ENCODE results near the gene ULBP1.
"Not testable (repeated sequence)": the region's sequence is repeated elsewhere in the genome, so short reads cannot be mapped to it uniquely, and the experiment has no call there.

ULBP1 gene

GRCh38 chr6:149933461-149933860 is 30.3 kb upstream of the ULBP1 start:
- DNase-seq (ENCODE audit: low read depth in 2 of 2): no peak

GRCh38 chr6:149934249-149935156 is 29.2 kb upstream of the ULBP1 start:
- DNase-seq (ENCODE audit: low read depth in 2 of 2): peak; percentile 33 to 39

DNA sequence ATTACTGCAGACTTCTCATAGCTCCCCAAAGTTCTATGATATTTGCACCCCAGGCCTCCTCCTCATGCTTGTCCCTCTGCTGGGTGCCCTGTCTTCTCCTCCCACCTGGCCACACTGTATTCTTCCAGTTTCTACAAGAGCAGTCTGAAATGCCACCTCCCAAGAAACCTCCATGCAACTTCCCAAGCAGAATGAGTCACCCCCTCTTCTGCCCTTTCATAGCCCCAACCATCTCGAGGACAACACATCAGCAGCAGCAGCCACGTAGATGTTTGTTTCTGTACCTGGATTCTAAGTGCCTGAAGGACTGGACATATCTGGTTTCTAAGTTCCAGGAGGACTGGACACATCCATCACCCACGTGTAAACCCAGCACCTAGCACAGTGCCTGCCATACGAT is 28.5 kb upstream of the ULBP1 start:
- DNase-seq (ENCODE audit: low read depth in 2 of 2): no peak

- DNase-seq (ENCODE audit: low read depth in 2 of 2): no peak
Observed at GRCh38 chr6:149935668-149936067, 28.1 kb upstream of the ULBP1 start.

DNA sequence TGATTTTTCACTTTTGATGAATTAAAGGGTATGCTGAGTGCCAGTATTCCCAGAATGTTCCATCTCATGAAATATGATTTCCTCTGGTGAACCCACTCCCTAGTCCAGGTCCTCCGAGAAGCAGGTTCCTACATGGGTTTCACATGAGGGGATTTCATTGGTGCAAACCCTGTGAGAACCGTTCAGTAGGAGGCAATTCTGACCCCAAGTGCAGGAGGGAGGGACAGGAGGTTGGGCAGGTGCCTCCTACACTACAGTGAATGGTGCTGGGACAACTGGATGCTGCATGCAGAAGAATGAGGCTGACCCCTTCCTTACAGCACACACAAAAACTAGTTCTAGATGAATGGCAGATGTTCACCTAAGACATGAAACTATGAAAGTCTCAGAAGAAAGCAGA is 27.0 kb upstream of the ULBP1 start:
- DNase-seq (ENCODE audit: low read depth in 2 of 2): no peak

DNA sequence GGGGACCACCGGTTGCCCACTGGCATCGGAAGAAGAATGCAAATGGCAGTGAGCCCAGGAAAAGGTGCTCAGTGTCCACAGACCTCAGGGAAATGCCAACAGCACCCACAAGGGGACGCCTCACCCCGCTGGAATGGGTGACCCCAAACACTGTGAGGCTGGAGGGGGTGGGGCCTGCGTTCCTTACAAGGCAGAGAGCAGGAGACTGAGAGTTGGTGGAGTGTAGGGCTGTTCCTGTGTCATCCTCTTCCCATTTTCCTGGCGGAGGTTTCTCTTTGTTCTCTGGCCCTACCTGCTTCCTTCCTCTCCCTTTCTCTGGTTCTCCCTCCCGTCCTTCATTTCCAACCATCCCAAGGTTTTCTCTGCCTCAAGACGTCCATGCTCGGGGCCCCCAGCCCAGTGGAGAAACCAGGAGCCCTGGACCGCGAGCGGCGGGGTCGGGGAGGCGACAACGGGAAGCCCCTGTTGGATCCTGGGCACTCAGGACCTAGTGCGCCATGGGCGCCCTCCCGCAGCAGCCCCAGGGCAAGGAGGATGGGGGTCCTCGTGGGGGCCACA is 25.7 kb upstream of the ULBP1 start:
- not testable (repeated sequence) for DNase-seq (ENCODE audit: low read depth in 2 of 2)

- DNase-seq (ENCODE audit: low read depth in 2 of 2): no peak
Observed at GRCh38 chr6:149938571-149939355, 25.0 kb upstream of the ULBP1 start.

DNA sequence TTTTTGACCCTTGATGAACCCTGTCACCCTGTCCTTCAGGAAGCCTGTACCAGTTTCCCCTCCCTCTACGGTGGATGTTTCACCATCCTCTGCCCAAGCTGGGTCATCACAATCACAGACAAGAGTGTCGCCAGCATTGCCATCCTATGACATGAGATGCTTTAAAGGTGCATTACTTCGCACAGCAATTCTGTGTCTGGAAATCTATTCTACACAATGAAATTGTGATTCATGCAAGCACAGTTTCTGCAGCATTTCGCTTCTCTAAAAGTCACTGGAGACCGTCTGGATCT is 24.4 kb upstream of the ULBP1 start:
- no peak for DNase-seq (ENCODE audit: low read depth in 2 of 2)

DNA sequence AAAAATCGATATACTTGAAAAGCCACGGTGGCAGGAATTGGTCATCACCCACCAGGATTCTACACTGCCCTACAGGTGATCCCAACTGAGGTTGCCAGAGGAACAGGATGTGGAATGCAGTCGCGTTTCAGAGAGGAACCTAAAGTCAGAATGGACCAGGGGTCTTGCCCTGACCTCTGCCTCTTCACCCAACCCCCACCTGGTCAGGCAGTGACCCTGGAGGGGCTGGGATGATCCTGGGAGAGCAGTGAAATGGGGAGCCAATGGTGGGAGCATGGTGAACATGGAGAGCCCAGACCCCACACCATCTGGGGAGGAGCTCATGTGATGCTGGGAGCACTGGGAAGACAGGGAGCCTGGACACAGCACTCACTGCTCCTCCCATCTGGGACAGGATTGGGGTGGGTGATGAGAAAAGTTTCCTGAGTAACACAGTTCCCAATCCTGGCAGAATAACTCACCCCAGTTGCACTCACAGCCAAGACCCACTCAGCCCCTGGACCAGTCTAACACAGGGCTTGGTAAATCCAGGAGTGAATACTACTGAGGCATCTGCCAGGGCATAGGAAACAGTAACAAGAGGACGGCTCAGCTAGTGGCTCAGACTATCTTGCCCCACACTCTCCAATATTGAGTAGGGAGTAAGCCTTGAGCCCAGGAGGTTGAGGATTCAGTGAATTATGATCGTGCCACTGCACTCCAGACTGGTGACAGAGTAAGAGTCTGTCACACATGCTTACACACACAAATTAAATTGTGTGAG is 23.7 kb upstream of the ULBP1 start:
- DNase-seq (ENCODE audit: low read depth in 2 of 2): no peak

- DNase-seq (ENCODE audit: low read depth in 2 of 2): no peak
Observed at GRCh38 chr6:149940672-149940982, 23.1 kb upstream of the ULBP1 start.

DNA sequence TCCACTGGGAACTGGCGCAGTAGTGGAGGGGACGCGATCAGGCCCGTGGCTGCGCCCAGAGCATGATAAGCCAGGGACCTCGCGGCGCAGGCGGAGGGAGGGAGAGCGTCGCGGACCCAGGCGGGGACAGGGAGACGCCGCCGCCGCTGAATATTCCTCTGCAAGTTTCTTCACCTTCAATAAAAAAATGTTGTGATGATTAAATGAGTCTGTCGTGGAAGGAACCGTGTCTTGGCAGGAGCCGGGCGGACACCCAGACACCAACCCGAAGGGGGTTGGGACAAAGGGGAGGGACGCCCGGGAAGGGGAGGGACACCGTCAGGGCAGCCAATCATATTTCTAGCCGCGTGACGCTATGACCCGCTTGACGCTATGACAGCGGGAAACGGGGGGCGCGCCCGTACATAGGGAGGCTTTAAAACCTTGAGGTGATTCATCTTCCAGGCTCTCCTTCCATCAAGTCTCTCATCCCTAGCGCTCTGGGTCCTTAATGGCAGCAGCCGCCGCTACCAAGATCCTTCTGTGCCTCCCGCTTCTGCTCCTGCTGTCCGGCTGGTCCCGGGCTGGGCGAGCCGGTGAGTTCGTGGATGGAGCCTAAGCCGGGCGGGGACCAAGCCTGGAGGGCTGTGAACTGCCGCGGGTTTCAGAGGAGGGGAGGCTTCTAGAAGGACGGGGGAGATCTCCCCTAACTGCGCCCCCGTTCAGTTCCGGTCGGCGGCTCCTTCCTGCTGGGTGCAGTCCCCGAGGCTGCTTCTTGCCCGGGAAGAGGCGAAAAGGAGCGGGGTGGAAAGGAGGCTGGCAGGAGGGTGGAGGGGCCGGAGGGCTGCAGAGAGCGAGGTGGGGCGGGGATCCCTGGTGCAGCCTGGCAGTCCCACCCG is 21.9 kb upstream of the ULBP1 start, which contains the start of gene ULBP2:
ULBP2 (plus strand) TSS at position 432 of the 878 bp plus-strand sequence; CDS start at position 491, 59 bp downstream.
- peak; percentile 88 for DNase-seq (ENCODE audit: low read depth in 2 of 2)

DNA sequence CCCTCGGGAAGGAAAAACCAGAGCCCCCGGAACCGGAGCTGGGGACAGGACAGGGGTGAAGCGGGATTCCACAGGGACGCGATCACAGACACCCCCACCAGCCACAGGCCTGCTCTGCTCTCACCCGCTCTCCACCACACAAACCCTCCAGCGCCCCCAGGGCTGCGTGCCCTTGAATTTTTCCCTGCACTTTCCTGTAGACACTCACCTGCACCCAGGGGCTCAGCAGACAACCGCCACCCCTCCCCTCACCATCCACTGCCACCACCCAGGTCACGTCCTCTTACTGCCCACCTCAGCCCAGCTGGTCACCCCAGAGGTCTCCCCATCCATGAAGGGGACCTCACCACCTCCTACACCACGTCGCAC is 21.3 kb upstream of the ULBP1 start:
- DNase-seq (ENCODE audit: low read depth in 2 of 2): no peak

GRCh38 chr6:149943321-149943720 is 20.4 kb upstream of the ULBP1 start:
- not testable (repeated sequence) for DNase-seq (ENCODE audit: low read depth in 2 of 2)

GRCh38 chr6:149945276-149945675 is 18.5 kb upstream of the ULBP1 start:
- not testable (repeated sequence) for DNase-seq (ENCODE audit: low read depth in 2 of 2)

DNA sequence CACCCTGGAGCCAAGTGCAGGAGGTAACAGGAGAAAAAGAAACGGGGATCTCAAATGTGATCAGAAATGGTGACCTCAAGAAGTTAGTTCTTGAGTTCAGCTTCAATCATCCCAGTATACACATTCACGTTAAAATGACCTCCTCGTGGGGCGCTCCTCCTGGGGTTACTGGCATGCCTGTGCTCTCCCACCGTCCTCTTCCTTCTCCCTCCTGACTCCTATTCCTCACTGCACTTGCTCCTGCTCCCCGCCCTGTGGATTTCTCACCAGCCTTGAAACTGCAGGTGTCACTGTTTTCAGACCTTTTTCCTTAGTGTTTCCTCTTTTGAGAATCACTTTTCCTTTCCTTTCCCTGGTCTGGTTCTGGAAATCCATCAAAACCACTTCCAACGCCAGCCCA is 17.1 kb upstream of the ULBP1 start:
- DNase-seq (ENCODE audit: low read depth in 2 of 2): not testable (repeated sequence)

- not testable (repeated sequence) for DNase-seq (ENCODE audit: low read depth in 2 of 2)
Observed at GRCh38 chr6:149947533-149947932, 16.2 kb upstream of the ULBP1 start.

GRCh38 chr6:149948011-149948410 is 15.7 kb upstream of the ULBP1 start:
- DNase-seq (ENCODE audit: low read depth in 2 of 2): no peak

DNA sequence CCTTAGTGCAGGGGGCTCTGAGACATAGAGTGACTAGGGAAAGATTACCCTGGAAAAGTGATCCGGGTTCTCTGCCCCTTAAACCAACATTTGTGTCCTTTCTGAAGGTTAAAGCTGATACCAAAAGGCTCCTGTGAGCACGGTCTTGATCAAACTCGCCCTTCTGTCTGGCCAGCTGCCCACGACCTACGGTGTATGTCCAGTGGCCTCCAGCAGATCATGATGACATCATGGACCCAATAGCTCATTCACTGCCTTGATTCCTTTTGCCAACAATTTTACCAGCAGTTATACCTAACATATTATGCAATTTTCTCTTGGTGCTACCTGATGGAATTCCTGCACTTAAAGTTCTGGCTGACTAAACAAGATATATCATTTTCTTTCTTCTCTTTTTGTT is 15.1 kb upstream of the ULBP1 start:
- no peak for DNase-seq (ENCODE audit: low read depth in 2 of 2)

- DNase-seq (ENCODE audit: low read depth in 2 of 2): no peak
Observed at GRCh38 chr6:149950423-149950822, 13.3 kb upstream of the ULBP1 start.

- DNase-seq (ENCODE audit: low read depth in 2 of 2): no peak
Observed at GRCh38 chr6:149951096-149951495, 12.6 kb upstream of the ULBP1 start.

- DNase-seq (ENCODE audit: low read depth in 2 of 2): no peak
Observed at GRCh38 chr6:149951626-149952025, 12.1 kb upstream of the ULBP1 start.
